Pulmonary artery endothelial cell (primary cell): ENCODE data around the gene CHRNA7. TPM values are rescaled to one million over a fixed set of nuclear protein-coding genes. Genes with fewer than 3 reads are reported as not detected.
"Not testable (repeated sequence)": the region's sequence is repeated elsewhere in the genome, so short reads cannot be mapped to it uniquely, and the experiment has no call there.

Experiments
- DNase-seq: peaks from one replicate; pipeline ENCODE4 v3.0.0-alpha.2; 2011; ENCODE audit warnings: low read depth, low spot score
- total RNA-seq: library from RNA; depleted of rRNA; stranded (reverse); fragments of >200 nt; gene quantifications from 2 replicates; pipeline ENCODE4 v1.2.3, GENCODE V29; 2014

CHRNA7 gene
- total RNA-seq, 1 donor from 2014 or later: 4.0 TPM

DNA sequence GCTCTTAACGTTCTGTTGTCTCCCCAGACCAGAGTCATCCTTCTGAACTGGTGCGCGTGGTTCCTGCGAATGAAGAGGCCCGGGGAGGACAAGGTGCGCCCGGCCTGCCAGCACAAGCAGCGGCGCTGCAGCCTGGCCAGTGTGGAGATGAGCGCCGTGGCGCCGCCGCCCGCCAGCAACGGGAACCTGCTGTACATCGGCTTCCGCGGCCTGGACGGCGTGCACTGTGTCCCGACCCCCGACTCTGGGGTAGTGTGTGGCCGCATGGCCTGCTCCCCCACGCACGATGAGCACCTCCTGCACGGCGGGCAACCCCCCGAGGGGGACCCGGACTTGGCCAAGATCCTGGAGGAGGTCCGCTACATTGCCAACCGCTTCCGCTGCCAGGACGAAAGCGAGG lies 137.6 kb downstream of the CHRNA7 start:
- not testable (repeated sequence) for DNase-seq

DNA sequence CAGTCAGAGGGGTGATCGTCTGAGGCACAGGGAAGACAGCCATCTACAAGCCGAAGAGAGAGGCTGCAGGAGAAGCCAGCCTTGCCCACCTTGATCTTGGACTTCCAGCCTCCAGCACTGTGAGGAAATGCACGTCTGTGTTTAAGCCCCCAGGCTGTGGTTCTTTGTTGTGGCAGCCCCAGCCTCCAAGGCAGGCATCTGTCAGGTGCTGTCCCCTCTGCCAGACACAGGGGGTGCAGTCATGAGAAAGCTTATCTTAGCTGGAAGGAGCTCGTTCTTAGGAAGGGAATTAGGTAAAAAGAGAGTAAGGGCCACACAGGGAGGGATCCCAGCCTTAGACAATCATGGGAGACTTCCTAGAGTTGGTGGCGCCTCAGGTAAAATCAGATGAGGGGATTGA lies 150.3 kb downstream of the CHRNA7 start:
- not testable (repeated sequence) for DNase-seq

DNA sequence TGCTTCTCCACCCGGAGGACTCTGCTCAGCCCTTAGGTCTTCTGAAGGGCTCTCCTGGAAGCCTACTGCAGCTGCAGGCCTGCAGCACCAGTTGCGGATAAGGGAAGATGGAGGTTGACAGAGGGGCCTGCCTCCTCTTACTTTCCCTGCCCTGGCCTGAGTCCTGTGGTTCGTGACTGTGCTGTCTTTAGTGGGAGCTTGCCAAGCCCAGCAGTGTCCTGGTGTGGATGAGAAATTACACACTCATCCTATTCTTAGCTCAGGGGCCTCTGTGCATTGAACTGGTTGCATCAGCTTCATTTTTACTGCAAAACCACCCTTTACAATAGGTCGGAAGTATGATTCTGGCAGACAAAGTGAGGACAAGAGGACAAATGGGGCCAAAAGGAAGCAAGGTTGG lies 163.5 kb downstream of the CHRNA7 start:
- DNase-seq: not testable (repeated sequence)

GRCh38 chr15:32196206-32196605 lies 165.9 kb downstream of the CHRNA7 start:
- DNase-seq: not testable (repeated sequence)

DNA sequence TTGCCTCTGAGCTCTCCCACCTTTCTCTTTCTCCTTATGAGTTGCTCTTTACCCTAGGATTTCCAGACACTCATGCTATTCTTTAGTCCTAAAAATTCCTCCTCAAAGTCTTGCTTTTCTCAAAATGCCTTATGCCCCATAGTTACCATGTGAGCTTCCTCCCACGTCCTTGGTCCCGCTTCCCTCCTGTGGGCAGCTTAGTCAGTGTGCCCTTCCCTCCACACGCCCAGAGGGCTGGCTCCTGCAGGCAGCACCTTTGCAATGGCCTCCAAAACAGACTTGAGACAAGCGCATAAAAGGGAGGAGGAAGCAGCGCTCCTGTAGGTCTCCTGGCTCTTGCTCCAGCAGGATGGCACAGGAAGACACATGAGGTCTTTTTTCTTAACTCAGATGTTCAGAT lies 168.6 kb downstream of the CHRNA7 start:
- not testable (repeated sequence) for DNase-seq

- not testable (repeated sequence) for DNase-seq
These were observed 178.8 kb downstream of the CHRNA7 start for GRCh38 chr15:32209081-32209480.

DNA sequence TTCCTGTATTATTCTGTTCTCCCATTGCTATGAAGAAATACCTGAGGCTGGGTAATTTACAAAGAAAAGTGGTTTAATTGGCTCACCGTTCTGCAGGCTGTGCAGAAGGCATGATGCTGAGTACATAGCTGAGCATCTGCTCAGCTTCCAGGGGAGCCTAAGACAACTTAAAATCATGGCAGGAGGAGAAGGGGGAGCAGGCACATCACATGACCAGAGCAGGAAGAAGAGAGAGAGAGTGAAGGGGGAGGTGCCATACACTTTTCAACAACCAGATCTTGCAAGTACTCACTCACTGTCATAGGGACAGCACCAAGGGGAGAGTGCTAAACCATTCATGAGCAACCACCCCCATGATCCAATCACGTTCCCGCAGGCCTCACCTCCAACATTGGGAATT lies 188.4 kb downstream of the CHRNA7 start:
- DNase-seq: no peak

Other genes with a start within 250 kb of the CHRNA7 start
- 0.07 and 0.11 TPM in 2 replicates for gene OTUD7A, start 159.8 kb upstream of the CHRNA7 start, total RNA-seq